GM13976 (cell line): ENCODE data around the gene HMX1.

Experiments used
- DNase-seq: peaks from one replicate; pipeline ENCODE4 v3.0.0; 2012; ENCODE audit warnings: low spot score
- in situ Hi-C: fragments of 300-500 bp; cut with MboI; formaldehyde crosslinking; loops from one replicate; pipeline ENCODE4 v1.12.0; 2022; ENCODE audit warnings: low sequenced_read_pairs, mixed read lengths, inconsistent platforms; ENCODE audit not compliant: unreplicated experiment
- TF ChIP-seq, protein P1 (sequence below): IDR thresholded peaks from 2 replicates; pipeline ENCODE4 v1.5.1; 2012; ENCODE audit warnings: borderline replicate concordance, mild to moderate bottlenecking; ENCODE audit not compliant: insufficient read depth; ENCODE audit errors: extremely low read depth, missing control alignments, control extremely low read depth

The HMX1 gene

DNA sequence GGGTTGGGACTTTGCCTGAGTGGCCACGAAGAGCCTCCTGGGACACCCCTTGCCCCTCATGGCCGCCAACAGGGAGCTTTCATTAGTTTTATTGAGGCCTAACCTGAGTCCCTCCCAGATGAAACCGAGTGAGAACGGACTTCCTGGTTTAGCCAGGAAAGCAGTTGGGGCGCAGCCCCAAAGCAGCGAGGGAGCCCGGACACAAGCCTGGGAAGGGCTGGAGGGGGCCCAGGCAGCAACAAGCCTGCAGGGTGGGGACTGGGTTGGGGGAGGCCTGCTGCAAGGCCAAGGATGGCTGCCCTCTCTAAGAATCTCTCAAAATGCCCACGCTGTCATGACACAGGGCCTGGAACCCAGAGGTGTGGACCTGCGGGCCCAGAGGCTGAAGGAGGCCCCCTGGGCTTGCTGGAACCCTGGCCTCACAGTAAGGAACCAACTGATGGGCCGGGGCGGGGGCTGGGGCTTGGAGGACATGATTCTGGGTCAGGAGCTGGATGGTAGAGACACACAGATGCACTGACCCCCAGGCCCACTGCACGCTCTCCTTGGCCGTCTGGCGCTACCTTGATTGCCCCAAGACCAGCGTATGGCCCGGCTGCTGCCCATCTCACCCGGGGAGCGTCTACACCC, 5.8 kb downstream of the HMX1 start:
- in situ Hi-C loops = no loop called here
- TF ChIP-seq, protein P1, sequence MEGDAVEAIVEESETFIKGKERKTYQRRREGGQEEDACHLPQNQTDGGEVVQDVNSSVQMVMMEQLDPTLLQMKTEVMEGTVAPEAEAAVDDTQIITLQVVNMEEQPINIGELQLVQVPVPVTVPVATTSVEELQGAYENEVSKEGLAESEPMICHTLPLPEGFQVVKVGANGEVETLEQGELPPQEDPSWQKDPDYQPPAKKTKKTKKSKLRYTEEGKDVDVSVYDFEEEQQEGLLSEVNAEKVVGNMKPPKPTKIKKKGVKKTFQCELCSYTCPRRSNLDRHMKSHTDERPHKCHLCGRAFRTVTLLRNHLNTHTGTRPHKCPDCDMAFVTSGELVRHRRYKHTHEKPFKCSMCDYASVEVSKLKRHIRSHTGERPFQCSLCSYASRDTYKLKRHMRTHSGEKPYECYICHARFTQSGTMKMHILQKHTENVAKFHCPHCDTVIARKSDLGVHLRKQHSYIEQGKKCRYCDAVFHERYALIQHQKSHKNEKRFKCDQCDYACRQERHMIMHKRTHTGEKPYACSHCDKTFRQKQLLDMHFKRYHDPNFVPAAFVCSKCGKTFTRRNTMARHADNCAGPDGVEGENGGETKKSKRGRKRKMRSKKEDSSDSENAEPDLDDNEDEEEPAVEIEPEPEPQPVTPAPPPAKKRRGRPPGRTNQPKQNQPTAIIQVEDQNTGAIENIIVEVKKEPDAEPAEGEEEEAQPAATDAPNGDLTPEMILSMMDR = no peak
- DNase-seq = no peak

DNA sequence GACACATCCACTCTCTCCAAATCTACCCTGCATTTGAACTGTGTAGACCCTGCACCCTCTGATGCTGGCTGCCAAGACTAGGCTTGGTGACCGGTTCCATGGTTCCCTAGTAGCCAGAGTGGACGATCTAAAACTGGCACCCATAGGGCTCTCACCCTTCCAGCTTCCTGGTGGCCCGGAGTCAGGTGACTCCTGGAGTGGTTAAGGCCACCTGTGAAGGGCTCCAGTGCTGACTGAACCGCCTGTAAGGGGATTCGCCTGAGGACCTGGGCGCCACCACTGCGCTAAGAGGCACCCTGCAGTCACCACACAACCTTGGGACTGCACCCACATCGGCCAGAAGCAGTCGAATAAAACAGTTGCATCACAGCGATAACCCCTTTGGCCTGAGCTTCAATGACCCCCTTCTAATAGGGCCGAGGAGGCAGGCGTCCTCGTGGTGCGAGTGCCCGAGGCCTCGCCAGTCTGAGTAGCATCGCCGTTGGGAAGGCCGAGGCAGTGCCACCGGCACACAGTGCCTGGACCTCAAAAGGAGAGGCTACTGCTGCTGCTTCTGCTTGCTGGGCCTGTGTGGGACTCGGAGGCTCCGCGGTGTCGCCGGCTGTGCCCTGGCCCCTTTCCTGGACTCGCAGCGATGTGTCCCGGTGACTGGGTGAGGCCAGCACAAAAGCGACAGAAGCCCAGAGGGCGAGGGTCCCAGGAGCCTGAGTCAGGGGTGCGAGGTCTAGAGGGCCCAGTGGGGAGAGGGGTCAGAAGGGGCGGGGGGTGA, 6.5 kb downstream of the HMX1 start:
- TF ChIP-seq, protein P1 = no peak
- no peak for DNase-seq
- in situ Hi-C loops = no loop called here

DNA sequence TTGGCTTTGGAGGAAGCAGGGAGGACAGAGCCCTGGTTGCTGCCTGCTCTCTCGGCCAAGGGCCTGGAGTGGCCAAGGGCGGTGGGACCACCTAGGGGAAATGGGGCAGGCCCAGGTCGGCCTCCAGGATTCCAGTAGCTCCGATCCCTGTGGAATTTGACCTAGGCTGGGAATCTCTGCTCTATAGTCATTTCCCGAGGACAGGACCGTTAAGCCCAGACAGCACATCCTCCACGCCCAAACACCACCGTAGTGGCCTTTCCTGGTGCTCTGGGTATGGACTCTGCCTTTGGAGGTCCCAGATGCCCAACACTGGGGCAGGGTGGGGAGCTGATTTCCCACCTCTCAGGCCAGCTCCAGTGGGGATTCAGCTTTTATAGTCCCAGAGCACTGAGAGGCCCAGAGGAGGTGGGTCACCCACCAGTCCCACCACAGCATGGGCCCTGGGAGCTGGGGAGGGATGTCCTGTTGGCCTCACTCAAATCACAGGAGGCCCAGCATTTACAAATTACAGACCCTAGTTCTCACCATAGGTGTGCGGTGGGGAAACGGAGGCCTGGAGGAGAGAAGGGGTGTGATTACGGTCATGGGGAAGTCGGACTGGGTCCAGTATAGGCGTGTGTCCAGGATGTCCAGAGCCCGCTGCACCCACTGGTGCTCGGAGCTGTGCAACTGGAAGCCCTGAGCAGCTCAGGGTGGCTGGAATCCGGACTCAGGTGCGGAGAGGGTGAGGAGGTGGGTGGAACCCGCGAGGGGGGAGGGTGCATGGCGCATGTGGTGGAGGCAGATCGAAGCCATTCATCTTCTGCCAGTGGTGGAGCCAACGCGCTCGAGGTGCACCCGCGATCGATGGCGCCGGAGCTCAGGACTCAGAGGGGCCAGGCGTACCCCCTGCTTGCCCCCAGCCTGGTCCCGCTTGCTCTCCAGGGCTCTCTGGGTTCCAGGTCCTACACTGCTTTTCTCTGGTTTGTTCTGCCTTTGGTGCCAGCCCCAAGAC, 7.7 kb downstream of the HMX1 start:
- in situ Hi-C loops = no loop called here
- DNase-seq = no peak
- TF ChIP-seq, protein P1 = no peak

DNA sequence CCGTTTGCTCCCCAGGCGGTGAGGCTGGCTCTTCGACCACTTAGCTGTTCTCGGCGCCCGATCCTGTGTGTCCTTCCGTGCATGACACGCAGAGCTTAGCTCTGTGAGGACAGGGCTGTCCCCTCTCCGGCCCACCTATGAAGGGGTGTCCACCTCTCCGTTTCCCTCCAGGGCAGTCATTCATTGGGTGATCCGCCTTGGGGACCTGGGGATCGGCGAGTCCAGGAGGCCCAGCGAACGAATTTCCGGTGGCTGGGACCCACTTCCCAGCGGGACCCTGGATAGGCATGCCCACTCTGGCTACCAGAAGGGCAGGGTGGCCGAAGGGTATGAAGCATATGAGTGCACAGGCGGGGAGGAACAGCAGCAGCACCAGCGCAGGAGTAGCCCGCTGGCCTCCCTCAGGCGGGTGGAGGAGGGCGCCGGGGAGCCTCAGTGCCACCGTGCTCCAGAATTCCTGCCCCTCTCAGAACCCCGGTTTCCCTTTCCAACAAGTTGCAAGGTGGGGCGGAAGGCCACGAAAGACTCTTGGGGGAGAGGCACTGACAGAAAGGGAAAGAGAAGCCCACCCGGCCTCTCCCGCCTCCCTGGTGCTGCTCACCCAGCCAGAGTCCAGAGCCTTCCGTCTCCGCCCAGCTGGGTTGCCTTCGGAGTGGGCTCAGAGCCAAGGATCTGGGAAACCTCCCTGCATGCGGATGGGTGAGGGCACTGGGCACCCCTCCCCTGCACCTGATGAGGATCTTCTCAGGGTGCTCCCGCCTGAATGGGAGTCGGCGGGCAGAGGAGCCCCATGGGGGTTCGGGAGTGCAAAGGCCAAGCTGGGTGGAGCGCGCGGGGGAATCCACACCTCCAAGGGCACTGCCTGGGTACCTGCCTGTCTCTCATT, 8.6 kb downstream of the HMX1 start:
- DNase-seq = no peak
- TF ChIP-seq, protein P1 = no peak
- in situ Hi-C loops = no loop called here

DNA sequence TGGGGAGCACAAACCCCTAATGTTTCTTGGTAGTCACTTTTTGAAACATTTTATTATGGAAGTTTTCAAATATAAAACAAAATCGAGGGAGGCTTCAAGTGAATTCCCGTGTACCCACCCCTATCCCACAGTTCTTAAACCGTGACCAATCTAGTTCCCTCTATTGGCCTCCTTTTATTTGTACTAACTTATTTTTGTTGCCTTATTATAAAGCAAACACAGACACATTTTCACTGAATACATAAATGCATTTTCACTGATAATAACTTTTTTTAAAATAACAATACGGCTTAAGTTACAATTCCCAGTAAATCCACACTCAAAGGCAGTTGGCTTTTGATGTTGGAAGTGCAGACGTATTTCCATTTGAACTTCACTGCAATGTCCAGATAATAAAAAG, 9.3 kb downstream of the HMX1 start:
- DNase-seq = no peak
- TF ChIP-seq, protein P1 = no peak
- in situ Hi-C loops = no loop called here

DNA sequence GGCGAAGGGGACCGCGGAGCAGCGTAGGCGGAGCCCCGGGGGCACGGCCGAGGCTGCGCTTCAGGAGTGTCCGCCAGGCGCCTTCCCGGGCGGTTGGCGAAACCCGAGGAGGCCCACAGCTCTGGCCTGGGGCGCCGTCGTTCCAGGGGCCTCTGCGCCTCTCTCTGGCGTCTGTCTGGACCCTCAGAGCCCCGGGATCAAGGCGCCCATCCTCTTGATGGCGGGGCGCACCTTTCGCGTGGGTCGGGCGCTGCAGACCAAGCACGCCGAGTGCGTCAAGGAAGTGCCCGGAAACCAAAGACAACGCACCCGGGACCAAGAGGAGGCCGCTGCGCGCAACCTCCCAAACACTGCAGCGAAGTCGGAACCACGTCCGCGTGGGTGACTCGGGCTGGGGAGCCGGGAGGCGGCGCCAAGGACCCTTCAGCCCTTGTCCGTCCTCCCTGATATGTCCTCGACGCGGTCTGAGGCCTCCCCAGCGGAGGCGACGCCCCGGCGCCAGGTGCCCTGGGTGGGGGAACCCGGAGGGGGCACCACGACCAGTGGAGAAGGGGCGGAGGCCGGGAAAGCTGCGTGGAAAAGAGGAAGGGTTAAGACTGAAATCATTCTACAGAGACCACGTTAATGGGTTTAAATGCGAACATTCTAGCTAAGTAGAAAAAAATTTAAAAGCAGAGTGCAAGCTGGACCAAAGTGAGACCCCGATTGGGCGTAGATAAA, 9.9 kb downstream of the HMX1 start:
- TF ChIP-seq, protein P1 = no peak
- no peak for DNase-seq
- in situ Hi-C loops = no loop called here
